HG03442 (cell line): ENCODE results near the gene ADRB2.
A peak's percentile ranks its signal among the peaks of the same experiment; 100 is the strongest.
"Not testable (repeated sequence)": the region's sequence is repeated elsewhere in the genome, so short reads cannot be mapped to it uniquely, and the experiment has no call there.

Experiments used
- ATAC-seq: cut with Tn5 transposase; IDR thresholded peaks from one replicate; pipeline ENCODE4 v1.9.1; 2021; ENCODE audit warnings: mild to moderate bottlenecking, moderate library complexity; ENCODE audit not compliant: unreplicated experiment

ADRB2 gene

DNA sequence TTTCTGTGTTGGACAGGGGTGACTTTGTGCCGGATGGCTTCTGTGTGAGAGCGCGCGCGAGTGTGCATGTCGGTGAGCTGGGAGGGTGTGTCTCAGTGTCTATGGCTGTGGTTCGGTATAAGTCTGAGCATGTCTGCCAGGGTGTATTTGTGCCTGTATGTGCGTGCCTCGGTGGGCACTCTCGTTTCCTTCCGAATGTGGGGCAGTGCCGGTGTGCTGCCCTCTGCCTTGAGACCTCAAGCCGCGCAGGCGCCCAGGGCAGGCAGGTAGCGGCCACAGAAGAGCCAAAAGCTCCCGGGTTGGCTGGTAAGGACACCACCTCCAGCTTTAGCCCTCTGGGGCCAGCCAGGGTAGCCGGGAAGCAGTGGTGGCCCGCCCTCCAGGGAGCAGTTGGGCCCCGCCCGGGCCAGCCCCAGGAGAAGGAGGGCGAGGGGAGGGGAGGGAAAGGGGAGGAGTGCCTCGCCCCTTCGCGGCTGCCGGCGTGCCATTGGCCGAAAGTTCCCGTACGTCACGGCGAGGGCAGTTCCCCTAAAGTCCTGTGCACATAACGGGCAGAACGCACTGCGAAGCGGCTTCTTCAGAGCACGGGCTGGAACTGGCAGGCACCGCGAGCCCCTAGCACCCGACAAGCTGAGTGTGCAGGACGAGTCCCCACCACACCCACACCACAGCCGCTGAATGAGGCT is at the start of gene ADRB2:
Gene ADRB2 (plus strand): TSS at position 559 of the 686 bp plus-strand sequence. CDS start 221 bp downstream, outside the sequence.
- ATAC-seq, result peak; percentile 96

GRCh38 chr5:148776780-148777179 is 49.6 kb upstream of the ADRB2 start:
- ATAC-seq, result no peak

DNA sequence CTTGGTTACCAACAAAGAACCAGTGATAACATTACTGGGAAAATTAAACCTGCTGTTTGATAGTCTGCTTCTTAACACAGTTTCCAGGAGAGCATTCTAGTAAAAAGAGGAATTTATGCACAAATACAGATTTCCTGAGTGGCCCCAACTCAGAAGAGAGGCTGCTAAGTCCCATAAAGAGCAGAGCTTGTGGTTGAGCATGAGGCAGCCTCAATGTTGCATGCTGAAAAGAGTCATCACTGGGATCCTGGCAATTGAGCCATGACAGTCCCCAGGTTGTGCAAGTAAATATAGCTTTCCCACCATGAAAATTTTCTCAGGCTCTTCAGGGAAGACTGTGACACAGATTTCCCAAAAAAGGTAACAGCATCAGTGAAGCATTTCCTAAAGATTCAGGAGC is 47.5 kb upstream of the ADRB2 start:
- no peak for ATAC-seq

GRCh38 chr5:148780711-148781110 is 45.7 kb upstream of the ADRB2 start:
- no peak for ATAC-seq

DNA sequence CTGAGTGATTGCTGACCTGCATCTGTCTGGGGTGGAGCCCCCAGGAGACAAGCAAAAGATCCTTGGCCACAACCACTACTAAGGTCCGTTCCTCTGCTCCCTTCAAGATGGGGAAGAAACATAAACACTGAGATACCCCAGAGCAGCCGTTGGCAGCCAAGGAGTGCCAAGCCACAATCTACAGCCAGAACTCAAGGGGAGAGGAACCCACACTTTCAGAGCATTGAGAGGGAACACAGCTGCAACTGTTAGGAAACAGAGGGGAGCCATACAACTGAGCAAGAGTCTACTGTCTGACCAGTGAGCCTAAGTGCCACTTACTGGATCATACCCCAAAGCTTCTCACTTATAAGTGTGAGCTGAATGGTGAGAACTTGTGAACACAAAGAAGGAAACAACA is 44.6 kb upstream of the ADRB2 start:
- no peak for ATAC-seq

DNA sequence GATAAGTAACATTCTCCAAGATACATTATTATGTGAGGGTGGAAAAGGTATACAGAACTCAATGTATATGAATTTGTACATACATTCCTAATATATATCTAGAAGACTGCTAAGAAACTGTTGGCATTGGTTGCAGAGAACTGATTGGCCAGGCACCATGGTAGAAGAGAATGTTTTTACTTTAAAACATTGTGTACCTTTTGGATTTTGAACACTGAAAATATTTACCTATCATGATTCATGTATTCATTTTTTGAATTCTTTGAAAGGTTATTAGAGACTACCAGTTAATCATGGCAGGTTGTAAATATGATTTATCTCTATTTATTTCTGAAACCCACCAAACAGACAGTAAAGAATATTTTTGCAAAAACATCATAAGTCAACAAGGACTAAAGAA is 41.2 kb upstream of the ADRB2 start:
- no peak for ATAC-seq

GRCh38 chr5:148786456-148786855 is 40.0 kb upstream of the ADRB2 start:
- ATAC-seq, result no peak

GRCh38 chr5:148788636-148789035 is 37.8 kb upstream of the ADRB2 start:
- ATAC-seq, result no peak

DNA sequence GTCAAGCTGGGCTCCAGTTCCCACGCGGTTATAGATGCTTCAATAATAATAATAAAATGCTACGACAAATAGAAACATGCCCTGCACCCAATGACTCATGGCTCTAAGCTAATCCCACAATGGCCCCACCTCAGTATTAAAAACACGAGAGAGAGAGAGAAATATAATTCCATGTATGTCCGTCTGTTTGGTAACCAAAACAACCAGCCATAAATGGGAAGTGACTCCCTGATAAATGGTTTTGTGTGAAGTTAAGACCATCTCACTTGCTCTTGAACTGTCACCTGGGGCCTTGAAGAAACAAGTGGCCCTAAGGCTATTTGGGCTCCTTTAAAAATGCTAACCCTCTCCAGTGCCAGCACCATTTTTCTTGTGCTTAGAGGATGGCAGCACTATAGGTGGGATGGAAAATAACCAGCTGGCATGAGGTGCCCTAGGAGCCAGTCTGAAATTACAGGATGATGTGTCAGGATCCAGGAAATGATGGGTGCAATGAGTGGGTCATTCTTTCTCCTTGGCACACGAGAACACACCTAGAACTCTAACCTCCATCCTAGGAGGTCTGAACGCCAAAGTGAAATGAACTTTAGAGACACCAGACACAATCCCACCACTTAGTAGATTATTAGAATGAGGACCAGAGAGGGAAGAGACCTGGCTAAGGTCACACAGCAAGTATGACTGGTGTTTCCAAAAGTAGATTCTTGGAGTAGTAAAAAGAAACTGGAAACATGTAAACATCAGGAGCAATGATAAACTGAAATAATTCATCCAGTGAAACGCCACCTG is 35.7 kb upstream of the ADRB2 start:
- ATAC-seq, result peak; percentile 27

- peak; percentile 96 for ATAC-seq
Measured at GRCh38 chr5:148791334-148791667, 35.1 kb upstream of the ADRB2 start.

DNA sequence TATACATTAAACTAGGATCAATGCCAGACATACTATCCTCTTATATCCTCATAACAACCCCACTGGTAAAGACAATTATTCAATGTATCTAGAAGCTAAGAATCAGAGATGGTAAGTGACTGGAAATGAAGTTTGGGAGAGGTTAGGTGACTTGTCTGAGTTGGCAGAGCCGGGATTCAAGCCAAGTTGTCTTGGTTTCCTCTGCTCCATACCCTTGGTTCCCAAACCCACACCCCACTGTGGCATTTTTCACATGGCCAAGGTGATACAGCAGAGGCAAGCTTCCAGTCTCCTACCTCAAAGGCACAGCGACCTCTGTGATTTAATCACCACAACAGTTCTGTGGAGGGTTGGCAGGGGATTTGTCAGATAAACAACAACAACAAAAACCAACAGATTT is 34.7 kb upstream of the ADRB2 start:
- no peak for ATAC-seq

- ATAC-seq, result no peak
Measured at GRCh38 chr5:148792744-148793143, 33.7 kb upstream of the ADRB2 start.

- ATAC-seq, result no peak
Measured at GRCh38 chr5:148793261-148793660, 33.1 kb upstream of the ADRB2 start.

GRCh38 chr5:148794275-148794674 is 32.1 kb upstream of the ADRB2 start:
- no peak for ATAC-seq

DNA sequence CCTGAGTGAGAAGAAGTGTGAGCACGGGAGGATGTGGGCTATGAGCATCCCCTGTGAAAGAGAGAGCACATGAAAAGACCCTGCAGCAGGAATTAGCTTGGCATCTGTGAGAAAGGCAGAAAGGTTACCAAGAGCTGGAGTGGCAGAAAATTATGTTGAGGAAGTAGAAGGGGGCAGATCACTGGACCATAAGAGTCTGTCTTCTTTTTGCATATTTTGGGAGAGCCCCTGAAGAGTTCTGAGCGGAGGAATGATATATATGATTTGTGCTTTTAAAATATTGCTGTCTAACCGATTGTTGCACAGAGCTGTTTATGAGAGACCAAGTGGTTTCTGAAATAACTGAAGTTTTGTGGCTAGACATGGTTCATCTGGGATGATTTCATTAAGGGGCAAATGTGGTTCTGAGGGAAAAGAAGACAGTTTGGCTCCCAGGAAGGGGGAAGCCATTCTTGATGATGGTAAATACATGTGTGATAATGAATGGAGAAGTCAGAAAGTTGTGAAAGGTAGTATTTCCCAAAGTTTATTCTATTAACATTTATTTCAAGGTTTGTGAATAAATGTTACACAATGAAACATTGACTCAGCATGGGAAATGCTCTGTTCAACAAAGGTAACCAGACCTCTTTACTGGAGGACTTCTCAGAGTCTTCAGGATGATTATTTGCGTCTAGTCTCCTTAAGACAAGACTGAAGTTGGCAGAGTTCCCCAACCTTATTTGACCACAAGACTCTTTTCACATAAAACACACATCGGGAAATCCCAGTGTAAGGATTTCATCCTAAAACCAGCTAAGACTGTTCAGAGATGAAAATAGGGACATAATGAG is 31.5 kb upstream of the ADRB2 start:
- ATAC-seq, result no peak

- no peak for ATAC-seq
Measured at GRCh38 chr5:148796936-148797335, 29.5 kb upstream of the ADRB2 start.

DNA sequence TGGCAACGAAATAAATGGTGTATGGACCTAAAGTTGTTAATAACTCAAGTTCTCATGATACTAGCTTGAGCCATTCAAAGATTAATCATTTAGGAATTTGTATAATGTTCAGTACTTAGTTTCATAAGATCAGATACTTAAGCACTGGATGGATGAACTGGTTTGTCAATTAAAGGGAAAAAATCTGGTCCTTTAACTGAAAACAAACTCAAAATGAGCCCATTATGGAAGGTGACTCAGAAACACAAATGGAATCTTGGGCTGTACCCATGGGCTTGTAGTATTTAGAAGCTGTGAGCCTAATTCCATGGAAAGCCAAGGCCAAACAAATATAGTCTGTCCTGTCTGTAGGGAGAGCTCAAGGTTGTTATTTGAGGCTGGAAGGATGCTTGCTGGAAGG is 27.6 kb upstream of the ADRB2 start:
- no peak for ATAC-seq

DNA sequence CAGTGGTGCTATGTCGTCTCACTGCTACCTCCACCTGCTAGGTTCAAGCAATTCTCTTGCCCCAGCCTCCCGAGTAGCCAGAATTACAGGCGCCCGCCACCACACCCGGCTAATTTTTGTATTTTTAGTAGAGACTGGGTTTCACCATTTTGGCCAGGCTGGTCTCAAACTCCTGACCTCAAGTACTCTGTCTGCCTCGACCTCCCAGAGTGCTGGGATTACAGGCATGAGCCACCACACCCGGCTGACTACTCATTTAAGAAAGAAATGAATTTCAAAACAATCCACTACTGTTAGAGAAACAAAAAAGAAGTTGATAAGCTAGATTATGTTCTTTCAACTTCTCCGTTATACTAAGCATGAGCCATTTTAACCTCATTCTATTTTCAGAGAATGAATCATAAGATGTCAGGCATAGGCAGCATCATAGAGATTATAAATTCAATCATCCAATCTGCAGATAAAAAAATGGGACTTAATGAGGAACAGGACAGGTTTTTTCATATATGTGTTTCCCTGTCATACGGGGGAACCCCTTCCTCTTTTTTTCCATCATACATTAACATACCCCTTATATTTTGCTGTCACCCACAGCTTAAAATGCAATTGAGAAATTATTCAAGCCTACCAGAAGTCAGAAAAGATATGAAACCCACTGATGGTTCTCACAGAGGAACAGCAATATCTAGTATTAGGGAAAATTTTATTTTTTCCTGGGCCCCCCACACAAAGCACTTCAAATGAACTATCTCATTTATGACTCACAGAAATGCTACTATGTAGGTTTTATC is 26.5 kb upstream of the ADRB2 start:
- peak; percentile 39 for ATAC-seq

DNA sequence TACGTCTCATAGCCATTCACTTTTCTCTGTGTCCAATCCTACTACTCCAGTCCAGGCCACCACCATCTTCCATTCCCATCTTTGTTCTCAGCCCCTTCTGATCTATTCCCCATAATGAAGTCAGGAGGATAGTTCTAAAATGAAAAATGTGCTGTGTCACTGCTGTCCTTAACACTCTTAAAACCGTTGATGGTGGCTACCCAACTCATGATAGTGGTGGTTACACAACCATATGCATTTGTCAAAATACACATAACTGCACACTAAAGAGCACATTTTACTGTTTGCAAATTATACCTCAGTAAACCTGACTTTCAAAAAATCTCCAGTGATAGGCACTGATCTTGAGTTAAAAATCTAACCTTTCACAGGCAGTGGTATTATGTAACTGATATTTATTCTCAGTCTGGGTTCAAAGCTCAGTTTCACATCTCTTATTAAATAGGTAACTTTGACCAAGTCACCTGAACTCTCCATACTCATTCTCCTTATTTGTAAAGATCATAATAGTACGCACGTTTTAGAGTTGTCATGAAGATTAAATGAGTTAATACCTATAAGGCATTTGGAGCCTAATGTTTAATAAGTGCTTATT is 24.6 kb upstream of the ADRB2 start:
- ATAC-seq, result no peak

DNA sequence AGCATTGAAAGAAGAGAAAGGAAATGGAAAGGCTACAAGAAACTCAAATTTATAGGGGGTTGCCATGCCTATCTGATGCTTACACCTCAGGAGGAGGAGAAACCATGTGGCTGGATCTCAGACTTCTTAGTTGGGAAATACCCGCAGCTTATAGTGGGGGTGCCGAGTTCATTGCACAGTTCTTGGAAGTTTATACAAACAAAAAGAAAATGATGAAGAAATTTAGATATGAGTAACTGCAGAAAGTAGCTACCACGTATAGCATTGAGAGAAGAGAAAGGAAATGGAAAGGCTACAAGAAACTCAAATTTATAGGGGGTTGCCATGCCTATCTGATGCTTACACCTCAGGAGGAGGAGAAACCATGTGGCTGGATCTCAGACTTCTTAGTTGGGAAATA is 23.0 kb upstream of the ADRB2 start:
- ATAC-seq, result not testable (repeated sequence)
